HEK293 (cell line): Measurements from ENCODE around the gene CCNYL1.

Experiments used
- CTCF ChIA-PET: fragments of 350-600 bp; formaldehyde crosslinking; extraction: SDS; loops from one replicate; lab custom pipeline; 2021; ENCODE audit warnings: antibody characterized with exemption; lab: Yijun Ruan, JAX
- POLR2A ChIA-PET: fragments of 300-600 bp; formaldehyde crosslinking; extraction: SDS; loops from one replicate; lab custom pipeline; 2020; ENCODE audit warnings: antibody characterized with exemption, inconsistent platforms; lab: Yijun Ruan, JAX
- H3K27ac ChIP-seq: fragments of 200-500 bp; sonication (Bioruptor generic); 2 replicates; pipeline ENCODE4 v1.5.1; 2014; ENCODE audit warnings: low read depth, low read length, control low read depth, inconsistent platforms; ENCODE audit errors: extremely low read depth
- H3K36me3 ChIP-seq, 2 experiments: fragments of 200-500 bp in 1 of 2; sonication (Bioruptor generic) in 1 of 2; 1 replicate in 1 of 2; 2 replicates in 1 of 2; pipeline ENCODE4 v1.5.1; 2014 to 2017; ENCODE audit warnings: inconsistent platforms in 2 of 2, low read length in 2 of 2; ENCODE audit not compliant: control insufficient read depth in 2 of 2, insufficient read depth in 1 of 2
- H3K4me1 ChIP-seq: fragments of 200-500 bp; sonication (Bioruptor generic); 2 replicates; pipeline ENCODE4 v1.5.1; 2014; ENCODE audit warnings: mild to moderate bottlenecking, low read length, inconsistent platforms; ENCODE audit not compliant: control insufficient read depth, insufficient read depth
- H3K4me3 ChIP-seq: 2 replicates; pipeline ENCODE4 v1.5.1; 2011; ENCODE audit warnings: low read depth, mild to moderate bottlenecking, control low read depth, low read length, moderate library complexity
- H3K9me3 ChIP-seq: fragments of 200-500 bp; sonication (Bioruptor generic); 2 replicates; pipeline ENCODE4 v1.5.1; 2014; ENCODE audit warnings: low read depth, low read length, inconsistent platforms; ENCODE audit not compliant: control insufficient read depth, insufficient read depth
- HOXD13 ChIP-seq: sonication (generic); formaldehyde crosslinking; IDR thresholded peaks from 2 replicates; pipeline ENCODE4 v1.8.0; 2022; ENCODE audit warnings: missing genetic modification reagents, borderline replicate concordance
- SALL2 ChIP-seq: fragments of 450-650 bp; formaldehyde crosslinking; IDR thresholded peaks from 2 replicates; pipeline ENCODE4 v1.5.0; 2017; ENCODE audit warnings: missing biosample characterization, mild to moderate bottlenecking, missing genetic modification characterization, borderline replicate concordance
- YY1 ChIP-seq: fragments of 450-650 bp; formaldehyde crosslinking; IDR thresholded peaks from 2 replicates; pipeline ENCODE4 v1.5.1; 2018; ENCODE audit warnings: missing biosample characterization, missing genetic modification characterization
- ZBTB21 ChIP-seq: fragments of 450-650 bp; formaldehyde crosslinking; IDR thresholded peaks from 2 replicates; pipeline ENCODE4 v1.5.1; 2017; ENCODE audit warnings: missing biosample characterization, missing genetic modification characterization
- ZNF37A ChIP-seq: fragments of 450-650 bp; IDR thresholded peaks from 2 replicates; pipeline ENCODE4 v1.5.1; 2018; ENCODE audit warnings: missing biosample characterization, missing genetic modification characterization
- ZNF433 ChIP-seq: fragments of 450-650 bp; formaldehyde crosslinking; IDR thresholded peaks from 2 replicates; pipeline ENCODE4 v1.5.1; 2016; ENCODE audit warnings: missing biosample characterization, missing genetic modification characterization, low read depth
- ZNF514 ChIP-seq: fragments of 450-650 bp; formaldehyde crosslinking; IDR thresholded peaks from 2 replicates; pipeline ENCODE4 v1.5.1; 2016; ENCODE audit warnings: missing biosample characterization, missing genetic modification characterization
- ZNF670 ChIP-seq: fragments of 450-650 bp; formaldehyde crosslinking; IDR thresholded peaks from 2 replicates; pipeline ENCODE4 v1.5.1; 2016; ENCODE audit warnings: missing biosample characterization, missing genetic modification characterization, low read depth
- TF ChIP-seq, protein P1 (sequence below): fragments of 450-650 bp; formaldehyde crosslinking; IDR thresholded peaks from 2 replicates; pipeline ENCODE4 v1.5.1; 2016; ENCODE audit warnings: missing biosample characterization, missing genetic modification characterization
- TF ChIP-seq, protein P2 (sequence below): fragments of 450-650 bp; formaldehyde crosslinking; IDR thresholded peaks from 2 replicates; pipeline ENCODE4 v1.5.1; 2017; ENCODE audit warnings: missing biosample characterization, missing genetic modification characterization
- TF ChIP-seq, protein P3 (sequence below): fragments of 450-650 bp; formaldehyde crosslinking; IDR thresholded peaks from 2 replicates; pipeline ENCODE4 v1.5.1; 2016; ENCODE audit warnings: missing biosample characterization, missing genetic modification characterization, borderline replicate concordance
- TF ChIP-seq, protein P4 (sequence below): fragments of 450-650 bp; formaldehyde crosslinking; IDR thresholded peaks from 2 replicates; pipeline ENCODE4 v1.5.1; 2016; ENCODE audit warnings: missing biosample characterization, missing genetic modification characterization
- TF ChIP-seq, protein P5 (sequence below): sonication (generic); formaldehyde crosslinking; IDR thresholded peaks from 2 replicates; pipeline ENCODE4 v1.8.1; 2022; ENCODE audit warnings: mild to moderate bottlenecking, moderate library complexity, missing genetic modification reagents
- TF ChIP-seq, protein P6 (sequence below): fragments of 450-650 bp; formaldehyde crosslinking; IDR thresholded peaks from 2 replicates; pipeline ENCODE4 v1.5.1; 2016; ENCODE audit warnings: missing biosample characterization, missing genetic modification characterization

CCNYL1 gene

GRCh38 chr2:207784898-207785297 lies 73.5 kb downstream of the CCNYL1 start:
- Histone ChIP-seq H3K9me3 (no peaks in the 10 kb centered on the region), H3K27ac (no peak overlapping the region), H3K36me3 (no peaks in the 10 kb centered on the region), H3K4me3 (no peak overlapping the region), H3K4me1 (peaks cover 4% of the 10 kb centered on the region; the same call in 1 of the 2 replicates)
- TF ChIP-seq YY1 (tag by site-specific recombination): no peak
- TF ChIP-seq, protein P1, sequence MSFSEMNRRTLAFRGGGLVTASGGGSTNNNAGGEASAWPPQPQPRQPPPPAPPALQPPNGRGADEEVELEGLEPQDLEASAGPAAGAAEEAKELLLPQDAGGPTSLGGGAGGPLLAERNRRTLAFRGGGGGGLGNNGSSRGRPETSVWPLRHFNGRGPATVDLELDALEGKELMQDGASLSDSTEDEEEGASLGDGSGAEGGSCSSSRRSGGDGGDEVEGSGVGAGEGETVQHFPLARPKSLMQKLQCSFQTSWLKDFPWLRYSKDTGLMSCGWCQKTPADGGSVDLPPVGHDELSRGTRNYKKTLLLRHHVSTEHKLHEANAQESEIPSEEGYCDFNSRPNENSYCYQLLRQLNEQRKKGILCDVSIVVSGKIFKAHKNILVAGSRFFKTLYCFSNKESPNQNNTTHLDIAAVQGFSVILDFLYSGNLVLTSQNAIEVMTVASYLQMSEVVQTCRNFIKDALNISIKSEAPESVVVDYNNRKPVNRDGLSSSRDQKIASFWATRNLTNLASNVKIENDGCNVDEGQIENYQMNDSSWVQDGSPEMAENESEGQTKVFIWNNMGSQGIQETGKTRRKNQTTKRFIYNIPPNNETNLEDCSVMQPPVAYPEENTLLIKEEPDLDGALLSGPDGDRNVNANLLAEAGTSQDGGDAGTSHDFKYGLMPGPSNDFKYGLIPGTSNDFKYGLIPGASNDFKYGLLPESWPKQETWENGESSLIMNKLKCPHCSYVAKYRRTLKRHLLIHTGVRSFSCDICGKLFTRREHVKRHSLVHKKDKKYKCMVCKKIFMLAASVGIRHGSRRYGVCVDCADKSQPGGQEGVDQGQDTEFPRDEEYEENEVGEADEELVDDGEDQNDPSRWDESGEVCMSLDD (tag by site-specific recombination): no peak
- TF ChIP-seq, protein P2, sequence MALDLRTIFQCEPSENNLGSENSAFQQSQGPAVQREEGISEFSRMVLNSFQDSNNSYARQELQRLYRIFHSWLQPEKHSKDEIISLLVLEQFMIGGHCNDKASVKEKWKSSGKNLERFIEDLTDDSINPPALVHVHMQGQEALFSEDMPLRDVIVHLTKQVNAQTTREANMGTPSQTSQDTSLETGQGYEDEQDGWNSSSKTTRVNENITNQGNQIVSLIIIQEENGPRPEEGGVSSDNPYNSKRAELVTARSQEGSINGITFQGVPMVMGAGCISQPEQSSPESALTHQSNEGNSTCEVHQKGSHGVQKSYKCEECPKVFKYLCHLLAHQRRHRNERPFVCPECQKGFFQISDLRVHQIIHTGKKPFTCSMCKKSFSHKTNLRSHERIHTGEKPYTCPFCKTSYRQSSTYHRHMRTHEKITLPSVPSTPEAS (tag by site-specific recombination): no peak
- TF ChIP-seq, protein P3, sequence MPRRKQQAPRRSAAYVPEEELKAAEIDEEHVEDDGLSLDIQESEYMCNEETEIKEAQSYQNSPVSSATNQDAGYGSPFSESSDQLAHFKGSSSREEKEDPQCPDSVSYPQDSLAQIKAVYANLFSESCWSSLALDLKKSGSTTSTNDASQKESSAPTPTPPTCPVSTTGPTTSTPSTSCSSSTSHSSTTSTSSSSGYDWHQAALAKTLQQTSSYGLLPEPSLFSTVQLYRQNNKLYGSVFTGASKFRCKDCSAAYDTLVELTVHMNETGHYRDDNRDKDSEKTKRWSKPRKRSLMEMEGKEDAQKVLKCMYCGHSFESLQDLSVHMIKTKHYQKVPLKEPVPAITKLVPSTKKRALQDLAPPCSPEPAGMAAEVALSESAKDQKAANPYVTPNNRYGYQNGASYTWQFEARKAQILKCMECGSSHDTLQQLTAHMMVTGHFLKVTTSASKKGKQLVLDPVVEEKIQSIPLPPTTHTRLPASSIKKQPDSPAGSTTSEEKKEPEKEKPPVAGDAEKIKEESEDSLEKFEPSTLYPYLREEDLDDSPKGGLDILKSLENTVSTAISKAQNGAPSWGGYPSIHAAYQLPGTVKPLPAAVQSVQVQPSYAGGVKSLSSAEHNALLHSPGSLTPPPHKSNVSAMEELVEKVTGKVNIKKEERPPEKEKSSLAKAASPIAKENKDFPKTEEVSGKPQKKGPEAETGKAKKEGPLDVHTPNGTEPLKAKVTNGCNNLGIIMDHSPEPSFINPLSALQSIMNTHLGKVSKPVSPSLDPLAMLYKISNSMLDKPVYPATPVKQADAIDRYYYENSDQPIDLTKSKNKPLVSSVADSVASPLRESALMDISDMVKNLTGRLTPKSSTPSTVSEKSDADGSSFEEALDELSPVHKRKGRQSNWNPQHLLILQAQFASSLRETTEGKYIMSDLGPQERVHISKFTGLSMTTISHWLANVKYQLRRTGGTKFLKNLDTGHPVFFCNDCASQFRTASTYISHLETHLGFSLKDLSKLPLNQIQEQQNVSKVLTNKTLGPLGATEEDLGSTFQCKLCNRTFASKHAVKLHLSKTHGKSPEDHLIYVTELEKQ (tag by site-specific recombination): no peak
- TF ChIP-seq, protein P4, sequence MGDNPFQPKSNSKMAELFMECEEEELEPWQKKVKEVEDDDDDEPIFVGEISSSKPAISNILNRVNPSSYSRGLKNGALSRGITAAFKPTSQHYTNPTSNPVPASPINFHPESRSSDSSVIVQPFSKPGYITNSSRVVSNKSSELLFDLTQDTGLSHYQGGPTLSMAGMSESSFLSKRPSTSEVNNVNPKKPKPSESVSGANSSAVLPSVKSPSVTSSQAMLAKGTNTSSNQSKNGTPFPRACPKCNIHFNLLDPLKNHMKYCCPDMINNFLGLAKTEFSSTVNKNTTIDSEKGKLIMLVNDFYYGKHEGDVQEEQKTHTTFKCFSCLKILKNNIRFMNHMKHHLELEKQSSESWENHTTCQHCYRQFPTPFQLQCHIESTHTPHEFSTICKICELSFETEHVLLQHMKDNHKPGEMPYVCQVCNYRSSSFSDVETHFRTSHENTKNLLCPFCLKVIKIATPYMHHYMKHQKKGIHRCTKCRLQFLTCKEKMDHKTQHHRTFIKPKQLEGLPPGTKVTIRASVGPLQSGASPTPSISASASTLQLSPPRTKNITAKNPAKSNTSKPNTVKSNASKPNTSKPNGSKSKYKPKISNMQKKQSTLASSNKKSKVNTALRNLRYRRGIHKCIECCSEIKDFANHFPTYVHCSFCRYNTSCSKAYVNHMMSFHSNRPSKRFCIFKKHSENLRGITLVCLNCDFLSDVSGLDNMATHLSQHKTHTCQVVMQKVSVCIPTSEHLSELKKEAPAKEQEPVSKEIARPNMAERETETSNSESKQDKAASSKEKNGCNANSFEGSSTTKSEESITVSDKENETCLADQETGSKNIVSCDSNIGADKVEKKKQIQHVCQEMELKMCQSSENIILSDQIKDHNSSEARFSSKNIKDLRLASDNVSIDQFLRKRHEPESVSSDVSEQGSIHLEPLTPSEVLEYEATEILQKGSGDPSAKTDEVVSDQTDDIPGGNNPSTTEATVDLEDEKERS: no peak
- TF ChIP-seq ZNF670 (tag by site-specific recombination): no peak
- TF ChIP-seq, protein P5, sequence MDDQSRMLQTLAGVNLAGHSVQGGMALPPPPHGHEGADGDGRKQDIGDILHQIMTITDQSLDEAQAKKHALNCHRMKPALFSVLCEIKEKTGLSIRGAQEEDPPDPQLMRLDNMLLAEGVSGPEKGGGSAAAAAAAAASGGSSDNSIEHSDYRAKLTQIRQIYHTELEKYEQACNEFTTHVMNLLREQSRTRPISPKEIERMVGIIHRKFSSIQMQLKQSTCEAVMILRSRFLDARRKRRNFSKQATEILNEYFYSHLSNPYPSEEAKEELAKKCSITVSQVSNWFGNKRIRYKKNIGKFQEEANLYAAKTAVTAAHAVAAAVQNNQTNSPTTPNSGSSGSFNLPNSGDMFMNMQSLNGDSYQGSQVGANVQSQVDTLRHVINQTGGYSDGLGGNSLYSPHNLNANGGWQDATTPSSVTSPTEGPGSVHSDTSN (CRISPR knock-in tag): no peak
- TF ChIP-seq ZBTB21: no peak
- no peak for TF ChIP-seq SALL2 (tag by site-specific recombination)
- TF ChIP-seq ZNF514 (tag by site-specific recombination): no peak
- no peak for TF ChIP-seq HOXD13 (CRISPR knock-in tag)
- TF ChIP-seq ZNF37A (tag by site-specific recombination): no peak
- no peak for TF ChIP-seq ZNF433 (tag by site-specific recombination)
- TF ChIP-seq, protein P6, sequence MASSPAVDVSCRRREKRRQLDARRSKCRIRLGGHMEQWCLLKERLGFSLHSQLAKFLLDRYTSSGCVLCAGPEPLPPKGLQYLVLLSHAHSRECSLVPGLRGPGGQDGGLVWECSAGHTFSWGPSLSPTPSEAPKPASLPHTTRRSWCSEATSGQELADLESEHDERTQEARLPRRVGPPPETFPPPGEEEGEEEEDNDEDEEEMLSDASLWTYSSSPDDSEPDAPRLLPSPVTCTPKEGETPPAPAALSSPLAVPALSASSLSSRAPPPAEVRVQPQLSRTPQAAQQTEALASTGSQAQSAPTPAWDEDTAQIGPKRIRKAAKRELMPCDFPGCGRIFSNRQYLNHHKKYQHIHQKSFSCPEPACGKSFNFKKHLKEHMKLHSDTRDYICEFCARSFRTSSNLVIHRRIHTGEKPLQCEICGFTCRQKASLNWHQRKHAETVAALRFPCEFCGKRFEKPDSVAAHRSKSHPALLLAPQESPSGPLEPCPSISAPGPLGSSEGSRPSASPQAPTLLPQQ (tag by site-specific recombination): no peak
- POLR2A ChIA-PET: no interaction called here
- CTCF ChIA-PET: no interaction called here
